ENCODE measurements around the gene PSG6. TPM values are rescaled to one million over a fixed set of nuclear protein-coding genes. Genes with fewer than 3 reads are reported as not detected.

Gene PSG6
- polyA plus RNA-seq = 0.42 TPM in 1 of 2 replicates, not detected in the other

GRCh38 chr19:42917634-42918033, at the start of gene PSG6:
PSG6 (minus strand) TSS chr19:42917894; CDS start chr19:42917792, 102 bp downstream.

GRCh38 chr19:42937107-42937506, 19.4 kb upstream of the PSG6 start, which contains the start of gene PSG7:
PSG7 (minus strand) TSS chr19:42937207; CDS start chr19:42937076, 131 bp downstream.

GRCh38 chr19:42879613-42880012, 38.1 kb downstream of the PSG6 start, which contains the start of gene PSG1:
PSG1 (minus strand) TSS chr19:42879713; CDS start chr19:42879581, 132 bp downstream.

Other genes starting within 250 kb of the PSG6 start
- gene PSG3, start 177.4 kb downstream of the PSG6 start, polyA plus RNA-seq = not detected in 2 replicates
- not detected in 2 replicates for gene PSG8, start 152.2 kb downstream of the PSG6 start, polyA plus RNA-seq
- 0.67 TPM in 1 of 2 replicates, not detected in the other for gene PSG1, start 38.2 kb downstream of the PSG6 start, polyA plus RNA-seq
- not detected in 2 replicates for gene PSG7, start 19.3 kb upstream of the PSG6 start, polyA plus RNA-seq
- gene PSG11, start 108.6 kb upstream of the PSG6 start, polyA plus RNA-seq = not detected in 2 replicates
- gene PSG2, start 164.8 kb upstream of the PSG6 start, polyA plus RNA-seq = not detected in 2 replicates

Data from Purkinje cell (primary cell).